Measurements from ENCODE around the gene DNAH17.

DNAH17 gene

DNA sequence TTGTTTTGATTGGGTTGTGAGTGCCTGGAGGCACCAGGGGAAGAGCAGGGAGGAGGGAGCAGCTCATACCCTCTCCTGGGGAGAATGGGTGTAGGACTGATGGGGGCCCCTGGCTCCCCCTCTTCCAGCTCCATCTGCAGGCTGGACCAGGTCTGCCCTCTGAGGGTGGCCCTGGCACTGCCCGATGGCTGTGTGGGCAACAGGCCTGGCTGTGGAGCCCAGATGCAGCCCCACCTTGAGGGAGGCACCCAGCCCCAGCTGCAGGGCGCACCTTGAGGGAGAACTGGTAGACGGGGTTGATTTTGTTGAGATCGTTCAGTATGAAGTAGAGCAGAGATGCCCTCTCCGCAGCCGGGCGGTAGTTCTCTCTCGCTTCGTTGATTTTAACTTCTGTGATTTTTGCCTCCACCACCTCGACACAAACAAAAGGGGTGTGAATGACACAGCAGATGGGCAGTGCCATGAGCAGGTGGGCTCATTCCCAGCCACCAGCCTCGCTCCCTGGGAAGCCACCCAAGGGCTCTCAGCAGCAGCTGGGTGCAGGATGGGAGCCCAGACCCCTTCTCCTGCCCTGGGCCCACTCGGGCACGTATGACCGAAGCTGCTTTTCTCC, 127.1 kb downstream of the DNAH17 start:
- no peak for DNase-seq (ENCODE audit: low read depth)

DNA sequence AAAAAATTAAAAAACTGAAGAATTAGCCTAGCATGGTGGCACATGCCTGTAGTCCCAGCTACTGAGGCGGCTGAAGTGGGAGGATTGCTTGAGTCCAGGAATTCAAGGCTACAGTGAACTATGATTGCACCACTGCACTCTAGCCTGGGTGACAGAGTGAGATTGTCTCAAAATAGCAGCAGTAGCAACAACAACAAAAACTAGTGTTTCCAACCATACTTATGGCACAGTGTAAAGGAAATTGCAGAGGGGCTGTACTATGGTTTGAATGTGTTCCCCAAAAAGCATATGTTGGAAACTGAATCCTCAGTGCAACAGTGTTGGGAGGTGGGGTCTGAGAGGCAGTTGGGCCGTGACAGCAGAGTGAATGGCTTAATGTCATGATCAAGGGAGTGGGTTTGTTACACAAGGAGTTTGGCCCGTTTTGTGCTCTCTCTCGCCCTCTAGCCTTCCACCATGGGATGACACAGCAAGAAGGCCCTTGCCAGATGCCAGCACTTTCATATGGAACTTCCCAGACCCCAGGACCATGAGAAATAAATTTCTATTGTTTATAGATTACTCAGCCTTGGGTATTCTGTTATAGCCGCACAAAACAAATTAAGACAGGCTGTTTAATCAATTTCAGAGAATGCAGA, 128.7 kb downstream of the DNAH17 start:
- no peak for DNase-seq (ENCODE audit: low read depth)

DNA sequence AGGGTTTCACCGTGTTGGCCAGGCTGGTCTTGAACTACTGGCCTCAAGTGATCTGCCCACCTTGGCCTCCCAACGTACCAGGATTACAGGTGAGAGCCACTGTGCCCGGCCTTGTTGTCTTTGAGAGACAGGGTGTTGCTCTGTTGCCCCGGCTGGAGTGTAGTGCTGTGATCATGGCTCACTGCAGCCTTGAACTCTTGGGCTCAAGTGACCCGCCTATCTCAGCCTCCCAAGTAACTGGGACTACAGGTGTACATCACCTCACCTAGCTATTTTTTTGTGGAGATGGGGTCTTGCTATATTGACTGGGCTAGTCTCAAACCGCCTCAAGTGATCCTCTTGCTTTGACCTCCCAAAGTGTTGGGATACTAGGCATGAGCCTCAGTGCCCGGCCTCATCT, 130.4 kb downstream of the DNAH17 start:
- no peak for DNase-seq (ENCODE audit: low read depth)

DNA sequence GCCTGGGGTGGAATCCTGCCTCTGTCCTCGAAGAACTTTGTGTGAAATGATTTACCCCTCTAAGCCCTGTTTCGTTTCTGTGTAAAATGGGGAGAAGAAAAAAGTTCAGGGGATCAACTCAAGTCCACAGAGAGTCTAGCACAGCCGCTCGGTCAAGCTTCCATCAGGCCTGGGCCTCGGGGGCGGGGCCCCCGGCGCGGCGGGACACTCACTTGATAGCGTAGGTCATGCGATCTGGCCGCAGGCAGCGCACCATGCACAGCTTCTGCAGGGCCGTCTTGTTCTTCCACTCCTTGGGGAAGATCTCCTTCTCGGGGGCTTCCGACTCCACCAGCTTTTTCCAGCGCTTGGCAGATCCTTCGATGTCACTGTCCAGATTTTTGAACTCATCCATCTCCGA, 132.8 kb downstream of the DNAH17 start:
- no peak for DNase-seq (ENCODE audit: low read depth)

DNA sequence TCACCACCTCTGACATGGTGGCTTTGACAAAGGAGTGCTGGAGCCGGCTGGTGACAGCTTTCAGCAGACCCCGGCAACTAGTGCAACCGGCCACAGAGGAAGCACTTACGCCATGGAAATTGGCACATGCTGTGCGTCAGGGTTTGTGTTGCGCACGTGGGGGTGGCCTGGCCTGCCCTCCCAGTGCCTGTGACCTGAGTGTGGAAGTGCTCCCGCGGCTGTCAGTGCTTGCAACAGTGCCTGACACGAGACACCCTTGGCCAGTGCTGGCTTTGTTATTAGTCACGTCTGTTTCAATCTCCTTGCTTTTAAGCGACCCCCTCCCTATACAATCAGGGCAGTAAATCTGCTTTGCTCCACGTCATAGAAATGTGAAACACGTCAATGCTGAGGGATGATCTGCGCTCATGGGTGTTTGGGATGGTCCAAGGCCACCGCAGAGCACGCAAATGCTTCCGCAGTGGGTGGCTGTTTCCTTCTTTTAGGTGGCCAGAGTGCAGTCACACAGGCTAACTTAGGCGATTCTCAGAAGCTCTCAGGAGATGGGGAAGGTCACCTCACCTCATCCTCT, 134.5 kb downstream of the DNAH17 start:
- no peak for DNase-seq (ENCODE audit: low read depth)

DNA sequence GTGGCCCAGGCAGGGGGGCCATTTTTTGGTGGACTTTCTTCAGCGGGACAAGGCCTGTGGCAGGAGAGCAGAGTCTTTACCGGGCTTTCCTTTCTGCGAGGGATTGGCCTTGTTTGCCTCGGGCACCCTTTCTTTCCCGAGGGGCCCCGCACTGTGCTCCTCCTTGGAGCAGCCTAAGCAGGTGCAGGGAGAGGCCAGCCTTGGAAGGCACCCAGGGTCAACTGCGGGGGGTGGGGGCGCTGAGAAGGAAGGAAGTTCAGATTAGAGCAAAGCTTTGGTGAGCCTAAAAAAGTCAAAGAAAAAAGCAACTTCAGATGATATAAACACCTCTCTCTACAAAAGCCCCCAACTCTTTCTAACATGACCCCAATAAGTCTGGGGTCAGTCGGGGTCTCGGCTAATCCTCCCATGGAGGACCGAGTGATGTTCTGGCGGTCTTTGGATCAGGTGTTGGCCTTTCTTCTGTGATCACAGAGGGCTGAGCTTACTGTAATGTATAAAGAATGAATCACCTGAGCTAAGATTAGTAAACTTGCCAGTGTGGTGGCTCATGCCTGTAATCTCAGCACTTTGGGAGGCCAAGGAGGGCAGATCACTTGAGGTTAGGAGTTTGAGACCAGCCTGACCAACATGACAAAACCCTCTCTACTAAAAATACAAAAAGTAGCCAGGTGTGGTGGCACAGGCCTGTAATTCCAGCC, 135.8 kb downstream of the DNAH17 start:
- no peak for DNase-seq (ENCODE audit: low read depth)

DNA sequence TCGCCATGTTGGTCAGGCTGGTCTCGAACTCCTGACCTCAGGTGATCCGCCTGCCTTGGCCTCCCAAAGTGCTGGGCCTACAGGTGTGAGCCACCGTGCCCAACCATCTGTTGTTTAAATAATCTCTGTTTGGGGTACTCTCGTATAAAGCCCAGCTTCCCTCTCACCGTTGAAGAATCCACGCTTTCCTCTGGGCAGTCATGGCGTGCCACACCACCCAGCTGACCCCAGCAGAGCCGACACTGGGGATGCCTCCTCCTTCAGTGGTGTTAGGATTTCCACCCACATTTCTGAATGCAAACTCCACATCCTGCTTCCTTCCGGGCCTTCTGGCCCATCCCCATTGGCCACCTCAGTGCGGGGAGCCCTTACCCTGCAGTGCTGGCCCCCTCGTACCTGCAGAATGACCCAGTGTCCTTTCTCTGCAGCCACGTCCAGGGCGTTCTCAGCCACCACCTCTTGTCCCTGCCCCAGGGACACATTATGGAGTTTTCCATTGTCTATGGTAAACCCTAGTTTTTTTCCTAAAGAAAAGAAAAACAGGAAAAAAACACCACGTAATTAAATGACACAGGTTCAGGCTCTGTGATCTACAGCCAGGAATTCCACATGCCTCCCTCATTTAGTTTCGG, 138.4 kb downstream of the DNAH17 start:
- no peak for DNase-seq (ENCODE audit: low read depth)

DNA sequence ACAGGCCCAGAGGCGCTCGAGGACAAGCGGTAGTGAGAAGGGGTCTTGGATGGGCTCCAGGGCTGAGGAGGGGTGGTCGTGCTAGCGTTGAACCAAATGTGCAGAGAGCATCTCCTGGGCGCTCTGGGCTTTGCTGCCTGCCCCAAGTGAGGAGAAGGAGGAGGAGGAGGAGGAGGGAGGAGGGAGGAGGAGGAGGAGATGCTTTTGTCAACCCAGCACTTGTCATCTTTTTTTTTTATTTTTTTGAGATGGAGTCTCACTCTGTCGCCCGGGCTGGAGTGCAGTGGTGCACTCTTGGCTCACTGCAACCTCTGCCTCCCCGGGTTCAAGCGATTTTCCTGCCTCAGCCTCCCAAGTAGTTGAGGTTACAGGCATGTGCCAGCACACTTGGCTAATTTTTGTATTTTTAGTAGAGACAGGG, 138.9 kb downstream of the DNAH17 start:
- DNase-seq (ENCODE audit: low read depth): no peak

DNA sequence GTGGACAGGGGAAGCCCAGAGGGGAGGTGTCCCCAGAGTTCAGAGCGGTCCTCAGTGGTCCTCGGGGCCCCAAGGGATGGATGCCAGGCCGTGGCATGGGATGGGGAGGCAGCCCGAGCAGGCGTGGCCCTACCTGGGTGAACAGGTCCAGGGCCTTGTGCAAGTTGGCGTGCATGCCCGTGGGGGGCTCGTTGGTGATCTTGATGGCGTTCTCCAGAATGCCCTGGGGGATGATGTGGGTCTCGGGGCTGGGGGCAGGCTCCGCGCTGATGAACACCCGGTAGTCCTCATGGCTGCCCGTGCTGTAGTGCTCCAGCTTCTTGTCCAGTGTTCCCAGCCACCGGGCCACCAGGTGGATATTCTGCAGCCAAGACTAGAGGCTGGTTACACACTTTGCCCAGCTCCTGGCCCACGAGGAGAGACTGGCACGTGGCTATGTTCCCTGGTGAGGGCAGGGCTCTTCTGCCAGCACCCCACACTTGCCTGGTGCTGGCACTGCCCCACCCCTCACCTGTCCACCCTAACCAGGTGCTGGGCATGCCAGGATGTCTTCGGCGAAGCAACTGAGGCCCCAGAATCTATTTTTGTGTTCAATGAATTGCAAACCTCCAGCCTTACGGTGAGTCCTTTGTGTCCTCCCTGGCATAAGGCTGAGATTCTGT, 139.6 kb downstream of the DNAH17 start:
- no peak for DNase-seq (ENCODE audit: low read depth)

DNA sequence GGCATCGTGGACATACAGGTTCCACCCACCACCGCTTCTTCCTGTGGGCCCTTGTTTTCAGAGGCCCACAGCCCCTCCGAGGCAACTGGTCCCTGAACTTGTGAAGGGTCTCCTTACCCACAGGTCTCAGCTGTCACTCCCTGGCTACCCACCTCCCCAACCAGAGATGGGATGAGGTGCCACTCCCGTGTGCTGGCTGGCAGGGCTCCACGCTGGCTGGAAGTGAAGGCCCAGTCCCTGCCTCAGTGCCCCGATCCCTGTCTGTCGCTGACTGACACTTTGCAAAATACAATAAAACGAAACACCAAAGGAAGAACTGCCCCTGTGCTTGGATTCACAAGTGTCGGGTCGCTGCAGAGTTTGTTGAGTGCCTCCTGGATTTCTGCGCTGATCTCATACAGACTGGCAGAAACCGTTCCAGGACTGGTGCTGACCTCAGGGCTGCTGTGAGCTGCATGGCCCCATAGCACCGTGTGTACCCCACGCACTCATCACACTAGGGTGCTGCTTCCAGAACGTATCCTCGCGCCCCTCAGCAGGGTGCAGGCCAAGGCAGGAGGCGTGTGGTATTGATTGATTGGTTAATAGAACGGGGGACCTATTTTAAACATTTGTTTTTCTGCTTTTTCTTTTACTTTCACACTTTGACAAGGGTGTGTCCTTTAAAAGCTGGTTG, 141.7 kb downstream of the DNAH17 start:
- DNase-seq (ENCODE audit: low read depth): no peak

DNA sequence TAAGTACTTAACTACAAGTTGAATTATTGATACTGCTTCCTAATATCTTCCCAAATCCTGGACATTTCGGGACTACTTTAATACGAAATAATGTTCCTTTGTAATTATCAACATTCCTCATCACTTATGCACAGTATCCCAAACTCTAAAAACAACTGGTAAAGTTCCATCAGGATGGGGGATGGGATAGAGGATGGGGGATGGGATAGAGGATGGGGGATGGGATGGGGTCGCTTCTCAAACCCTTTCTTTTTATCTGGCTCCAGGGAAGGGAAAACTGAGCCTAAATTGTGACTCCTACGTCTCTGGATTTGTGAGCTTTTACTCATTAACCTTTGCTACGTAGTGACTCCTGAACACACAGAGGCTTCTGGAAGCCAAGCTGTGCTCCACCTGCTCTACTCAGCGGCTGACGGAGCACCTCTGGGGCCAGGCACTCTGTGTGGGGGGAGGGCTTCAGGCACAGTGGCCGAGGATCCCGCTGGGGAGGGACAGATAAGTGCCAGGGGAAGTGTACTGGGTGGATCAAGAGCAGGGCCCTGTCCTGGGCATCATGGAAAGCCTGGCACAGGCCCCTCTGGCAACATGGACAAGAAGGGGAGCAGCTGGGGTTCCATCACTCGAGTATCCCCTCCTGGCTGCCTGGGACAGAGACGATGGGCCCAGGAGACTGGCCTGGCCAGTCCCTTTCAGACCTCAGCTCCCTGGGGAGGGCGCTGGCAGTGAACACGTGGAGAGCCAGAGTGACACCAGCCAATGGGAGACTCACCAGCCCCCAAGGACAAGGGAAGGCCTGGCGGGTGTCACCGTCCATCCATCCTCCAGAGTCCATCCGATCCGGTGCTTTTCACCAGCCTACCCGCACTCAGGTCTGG, 142.5 kb downstream of the DNAH17 start:
- DNase-seq (ENCODE audit: low read depth): no peak

DNA sequence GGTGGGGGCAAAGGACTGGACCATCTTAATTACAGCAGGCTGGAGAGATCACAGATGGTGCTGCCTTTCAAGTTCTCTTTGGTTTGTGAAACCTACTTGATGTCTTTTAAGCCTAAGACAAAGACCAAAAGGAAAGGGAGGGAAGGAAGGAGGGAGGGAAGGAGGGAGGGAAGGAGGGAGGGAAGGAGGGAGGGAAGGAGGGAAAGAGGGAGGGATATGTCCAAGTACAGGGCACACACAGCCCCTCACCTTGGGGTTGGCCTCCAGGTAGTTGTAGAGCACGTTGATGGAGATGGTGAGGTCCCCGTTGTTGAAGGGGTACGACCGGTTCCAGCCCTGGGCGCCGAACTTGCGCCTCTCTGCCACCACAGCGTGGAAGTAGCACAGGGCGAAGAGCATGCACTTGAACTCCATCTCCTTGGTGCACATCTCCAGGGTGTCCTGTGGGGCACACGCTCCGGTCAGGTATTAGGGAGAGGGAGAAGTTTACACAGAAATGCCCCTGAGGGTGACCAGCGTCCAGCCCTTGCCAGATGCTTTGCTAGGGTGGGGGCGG, 143.3 kb downstream of the DNAH17 start:
- DNase-seq (ENCODE audit: low read depth): no peak

DNA sequence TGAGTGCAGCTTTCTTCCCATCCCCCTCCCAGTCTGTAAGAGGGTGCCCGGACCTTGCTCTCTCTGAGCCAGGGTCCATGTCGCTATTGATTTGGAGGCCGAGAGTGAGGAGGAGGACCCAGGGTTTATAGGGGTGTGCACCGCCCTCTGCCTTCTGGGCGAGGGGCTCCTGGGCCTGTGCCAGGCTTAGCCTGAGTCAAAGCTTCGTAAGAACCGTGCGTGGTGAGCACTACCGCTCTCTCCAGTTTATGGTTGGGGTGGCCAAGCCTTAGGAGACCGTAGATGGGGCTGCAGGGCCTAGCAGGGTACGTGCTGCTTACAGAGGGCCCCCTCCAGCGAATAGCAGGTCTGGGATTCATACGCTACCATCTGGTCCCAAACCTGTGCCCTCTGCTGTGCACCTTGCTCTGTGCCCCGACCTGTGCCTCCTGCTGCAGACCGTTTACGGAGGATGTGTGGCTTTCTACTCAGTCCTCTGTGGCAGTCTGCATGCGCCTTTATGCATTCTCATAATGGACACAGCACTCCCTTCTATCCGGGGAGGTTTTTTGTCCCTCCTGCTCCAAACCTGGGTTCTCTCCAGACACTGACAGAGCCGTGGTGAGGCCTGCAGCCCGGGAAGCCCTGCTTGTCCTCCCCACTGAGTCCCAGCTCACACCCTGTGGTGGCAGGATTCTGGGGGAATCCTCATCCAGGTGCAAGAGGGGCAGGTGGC, 144.0 kb downstream of the DNAH17 start:
- no peak for DNase-seq (ENCODE audit: low read depth)

DNA sequence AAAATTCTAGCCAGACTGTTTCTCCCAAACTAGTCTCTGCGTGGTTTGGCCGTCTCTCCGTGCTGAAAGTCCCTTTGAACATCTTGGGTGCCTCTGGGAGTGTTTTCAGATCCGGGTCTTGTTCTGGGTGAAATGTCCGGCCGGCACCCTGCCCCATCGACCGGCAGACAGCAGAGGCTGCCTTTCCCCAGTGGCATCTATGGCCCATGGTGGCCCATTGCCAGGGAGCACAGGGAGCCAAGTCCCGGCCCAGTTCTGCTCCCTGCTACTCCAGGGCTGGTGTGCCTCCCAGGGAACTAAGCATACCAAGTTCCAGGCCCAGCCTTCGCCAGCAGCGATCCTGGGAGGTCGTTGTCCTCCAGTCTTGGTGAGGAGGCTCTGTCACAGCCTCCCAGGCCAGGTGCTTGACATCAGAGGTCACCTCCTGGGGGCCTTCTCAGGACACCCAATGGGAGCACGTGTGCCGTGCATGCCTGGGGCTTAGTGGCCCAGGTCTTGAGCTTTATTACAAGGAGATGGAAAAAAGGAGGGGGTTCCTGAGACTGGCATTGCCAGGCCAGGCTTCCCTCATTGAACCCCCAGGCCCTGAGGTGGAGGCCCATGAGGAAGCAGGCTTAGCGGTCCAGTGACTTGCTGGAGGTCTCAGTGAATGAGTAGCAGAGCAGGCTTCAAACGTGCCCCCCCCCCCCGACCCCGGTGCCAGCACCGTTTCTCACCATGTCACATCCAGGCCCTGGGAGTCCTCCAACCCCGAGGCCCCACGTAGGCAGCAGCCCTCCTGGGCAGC, 144.8 kb downstream of the DNAH17 start:
- DNase-seq (ENCODE audit: low read depth): no peak

DNA sequence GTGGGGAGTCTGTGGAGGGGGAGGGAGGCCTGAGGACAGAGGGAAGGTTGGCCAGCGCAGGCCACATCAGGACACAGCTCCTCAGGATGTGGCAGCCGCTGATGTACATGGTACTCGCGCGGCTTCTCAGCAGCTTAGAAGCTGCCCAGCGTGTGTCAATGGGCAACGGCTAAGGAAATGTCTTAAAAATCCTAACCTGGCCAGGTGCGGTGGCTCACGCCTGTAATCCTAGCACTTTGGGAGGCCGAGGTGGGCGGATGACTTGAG, 145.6 kb downstream of the DNAH17 start:
- DNase-seq (ENCODE audit: low read depth): no peak

DNA sequence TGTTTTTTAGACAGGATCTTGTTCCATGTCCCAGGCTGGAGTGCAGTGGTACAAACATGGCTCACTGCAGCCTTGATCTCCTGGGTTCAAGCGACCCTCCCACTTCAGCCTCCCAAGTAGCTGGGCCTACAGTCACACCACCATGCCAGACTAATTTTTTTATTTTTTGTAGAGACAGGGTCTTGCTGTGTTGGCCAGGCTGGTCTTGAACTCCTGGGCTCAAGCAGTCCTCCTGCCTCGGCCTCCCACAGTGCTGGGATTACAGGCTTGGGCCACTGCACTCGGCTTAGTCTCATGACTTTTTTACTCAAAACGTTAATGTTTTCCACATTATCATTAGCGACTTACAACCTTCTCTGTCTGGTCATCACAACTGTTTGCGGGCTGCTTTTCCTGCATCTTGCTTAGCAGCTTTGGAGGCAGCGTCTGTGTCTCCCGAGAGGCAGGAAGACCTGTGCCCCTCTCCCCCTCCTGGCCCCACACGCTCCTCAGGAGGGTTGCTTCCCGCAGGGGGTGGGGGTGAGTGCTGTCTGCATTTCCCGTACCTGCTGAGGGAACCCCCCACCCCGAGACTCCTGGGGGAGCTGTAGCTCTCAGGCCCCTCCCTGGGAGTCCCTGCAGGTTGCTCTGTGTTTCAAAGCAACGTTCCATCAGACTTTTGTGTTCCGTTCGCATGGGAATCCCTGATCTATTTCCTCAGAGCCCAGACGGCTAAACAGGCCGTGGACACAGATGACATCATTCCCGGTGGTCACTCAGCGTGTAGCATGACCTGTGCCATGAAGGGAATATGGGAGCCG, 146.1 kb downstream of the DNAH17 start:
- no peak for DNase-seq (ENCODE audit: low read depth)

DNA sequence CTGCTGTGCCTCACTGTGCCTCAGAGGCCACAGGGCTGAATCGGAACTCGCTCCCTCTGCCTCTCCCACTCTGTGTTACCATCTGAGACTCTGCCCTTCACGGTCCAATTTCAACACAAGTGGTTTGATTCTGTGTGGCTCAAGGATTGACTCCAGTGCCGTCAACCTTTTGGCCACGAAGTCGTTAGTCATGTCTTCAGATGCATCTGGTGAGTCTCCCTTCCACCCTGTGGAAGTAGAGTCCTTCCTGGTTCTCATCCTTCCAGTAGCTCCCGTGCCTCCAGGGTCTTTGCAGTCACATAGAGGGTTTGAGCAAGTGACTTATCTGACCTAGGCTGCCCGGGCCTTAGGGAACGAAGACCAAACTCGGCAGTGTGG, 147.6 kb downstream of the DNAH17 start:
- DNase-seq (ENCODE audit: low read depth): no peak
